ENCODE data around the gene CLDN1. TPM values are rescaled to one million over a fixed set of nuclear protein-coding genes. Genes with fewer than 3 reads are reported as not detected.

Gene CLDN1
- total and polyA plus RNA-seq, 8 donors: 20.6 to 107 (median 29.5) TPM

GRCh38 chr3:190266913-190267290 lies 55.3 kb downstream of the CLDN1 start:
- H3K9me3 ChIP-seq: no peaks in the 10 kb centered on the region
- no peaks in the 10 kb centered on the region for H3K36me3 ChIP-seq
- H3K27ac ChIP-seq: no peak overlapping the region
- ATAC-seq (no peak), DNase-seq (no peak), FAIRE-seq (no peak)
- H3K27me3 ChIP-seq: no peaks in the 10 kb centered on the region
- no peak for TF ChIP-seq CTCF (IDR thresholded peaks at IDR 0.05)
- H3K4me3 ChIP-seq: no peak overlapping the region
- H3K4me1 ChIP-seq: no peaks in the 10 kb centered on the region
- WGBS, 2 donors: 85 to 92% methylated on average over 1 of the region's 1 CpG
- intact Hi-C loops (cut with DNase I): no loop called here

- ATAC-seq: no peak
Observed at GRCh38 chr3:190266265-190266912, 55.9 kb downstream of the CLDN1 start.

GRCh38 chr3:190265796-190266195 lies 56.5 kb downstream of the CLDN1 start:
- DNase-seq (peak in 1 of 6 donors; percentile 53), ATAC-seq (peak; percentile 80 to 91 (median 82)), FAIRE-seq (no peak)
- WGBS, 2 donors: 22 to 49% methylated on average over 3 of the region's 3 CpGs
- H3K9me3 ChIP-seq: no peaks in the 10 kb centered on the region
- H3K4me1 ChIP-seq: no peaks in the 10 kb centered on the region
- H3K36me3 ChIP-seq: no peaks in the 10 kb centered on the region
- H3K4me3 ChIP-seq: no peak overlapping the region
- no peak for TF ChIP-seq CTCF (IDR thresholded peaks at IDR 0.05)
- H3K27me3 ChIP-seq: no peaks in the 10 kb centered on the region
- H3K27ac ChIP-seq: no peak overlapping the region
- intact Hi-C loops (cut with DNase I): no loop called here

More at GRCh38 chr3:190266265-190266912, 55.9 kb downstream of the CLDN1 start:
- H3K27ac ChIP-seq: no peak overlapping the region
- DNase-seq: no peak
- H3K4me1 ChIP-seq: no peaks in the 10 kb centered on the region
- no peaks in the 10 kb centered on the region for H3K9me3 ChIP-seq
- TF ChIP-seq CTCF (IDR thresholded peaks at IDR 0.05): no peak
- no peak for FAIRE-seq
- no peak overlapping the region for H3K4me3 ChIP-seq
- no peaks in the 10 kb centered on the region for H3K36me3 ChIP-seq
- intact Hi-C loops (cut with DNase I): no loop called here
- no peaks in the 10 kb centered on the region for H3K27me3 ChIP-seq

DNA sequence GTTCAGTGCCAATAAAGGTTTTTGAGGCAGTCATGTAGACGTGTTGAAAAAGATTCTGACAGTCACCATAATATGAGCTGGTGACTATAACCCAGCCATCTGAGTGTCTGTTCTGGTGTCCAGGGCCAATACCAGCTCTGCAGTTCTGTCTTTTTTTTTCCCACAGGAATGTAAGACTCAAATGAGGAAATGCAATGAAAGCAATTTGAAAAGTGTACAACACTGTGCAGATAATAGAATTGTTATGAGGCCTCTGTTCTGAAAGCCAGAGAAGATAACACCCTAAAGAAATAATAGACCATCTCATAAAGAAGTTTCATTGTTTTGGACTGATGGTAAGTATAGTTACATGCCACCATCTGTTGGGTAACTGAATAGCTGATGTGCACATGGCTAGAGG lies 57.1 kb downstream of the CLDN1 start:
- Histone ChIP-seq H3K4me3 (no peak overlapping the region), H3K27me3 (no peaks in the 10 kb centered on the region), H3K36me3 (no peaks in the 10 kb centered on the region), H3K4me1 (no peaks in the 10 kb centered on the region), H3K27ac (no peak overlapping the region), H3K9me3 (no peaks in the 10 kb centered on the region)
- no peak for TF ChIP-seq CTCF (IDR thresholded peaks at IDR 0.05)
- 83 to 88% methylated on average over 1 of the region's 1 CpG for WGBS, 2 donors
- DNase-seq (no peak), ATAC-seq (no peak), FAIRE-seq (no peak)
- intact Hi-C loops (cut with DNase I): no loop called here

DNA sequence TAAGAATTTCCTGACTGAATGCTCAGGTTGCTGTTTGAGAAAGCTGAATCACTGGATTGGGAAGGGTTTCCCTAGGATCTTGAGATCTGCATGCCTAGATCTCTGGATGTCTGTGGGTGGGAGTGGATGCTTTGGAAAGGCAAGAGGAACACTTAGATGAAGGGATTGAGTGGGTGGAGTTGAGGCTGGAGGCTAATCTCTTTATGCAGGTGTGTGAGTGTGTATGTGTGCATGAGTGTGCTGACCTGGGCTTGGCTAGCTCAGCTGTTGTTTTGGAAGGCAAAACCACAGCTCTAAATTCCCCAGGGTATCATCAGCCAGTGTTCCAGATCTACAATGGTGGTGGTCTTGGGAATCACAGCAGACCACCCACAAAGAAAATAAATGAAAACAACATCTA lies 60.5 kb downstream of the CLDN1 start:
- Histone ChIP-seq H3K27ac (no peak overlapping the region), H3K9me3 (no peaks in the 10 kb centered on the region), H3K27me3 (no peaks in the 10 kb centered on the region), H3K4me1 (no peaks in the 10 kb centered on the region), H3K4me3 (no peak overlapping the region), H3K36me3 (no peaks in the 10 kb centered on the region)
- ATAC-seq (no peak), DNase-seq (no peak), FAIRE-seq (no peak)
- no peak for TF ChIP-seq CTCF (IDR thresholded peaks at IDR 0.05)
- intact Hi-C loops (cut with DNase I): no loop called here
